ENCODE measurements around the gene PDCL2. TPM values are rescaled to one million over a fixed set of nuclear protein-coding genes. Genes with fewer than 3 reads are reported as not detected.
"Not testable (repeated sequence)": the region's sequence is repeated elsewhere in the genome, so short reads cannot be mapped to it uniquely, and the experiment has no call there.

PDCL2 gene
- total and polyA plus RNA-seq, 2 donors (not counting 1 experiment from before 2014, with no cell fraction given) = not detected

GRCh38 chr4:55588160-55588559 lies 3.9 kb downstream of the PDCL2 start:
- no peaks in the 10 kb centered on the region for H3K4me1 ChIP-seq (ENCODE audit: control insufficient read depth, extremely low read depth, insufficient read depth, low read length)

GRCh38 chr4:55582773-55583172 lies 9.3 kb downstream of the PDCL2 start:
- not testable (repeated sequence) for DNase-seq (ENCODE audit: low read depth in 2 of 2); H3K4me3 ChIP-seq (replicated peaks in 1 of 4; ENCODE audit: control extremely low read depth in 1 of 4, insufficient read depth in 1 of 4, low read depth in 3 of 4, low read length in 4 of 4); H4K20me1 ChIP-seq (ENCODE audit: control insufficient read depth, extremely low read depth, insufficient read depth, low read length); H3K27me3 ChIP-seq (ENCODE audit: control insufficient read depth, insufficient read depth, low read length); H3K4me1 ChIP-seq (ENCODE audit: control insufficient read depth, extremely low read depth, insufficient read depth, low read length); H3K4me2 ChIP-seq (ENCODE audit: extremely low read depth, insufficient read depth, low read length); H3K36me3 ChIP-seq (ENCODE audit: control insufficient read depth, insufficient read depth, low read length); H3K27ac ChIP-seq (ENCODE audit: insufficient read depth, low read length); H3K79me2 ChIP-seq (ENCODE audit: control insufficient read depth, insufficient read depth, low read length); H2AFZ ChIP-seq (ENCODE audit: low read length); H3K9ac ChIP-seq (ENCODE audit: insufficient read depth, low read length); H3K9me3 ChIP-seq (ENCODE audit: control insufficient read depth, insufficient read depth, low read depth, low read length)

More at GRCh38 chr4:55588160-55588559, 3.9 kb downstream of the PDCL2 start:
- TF ChIP-seq EZH2 (IDR thresholded peaks at IDR 0.05; ENCODE audit: low read length, missing control alignments) (no peak), CTCF (conservative IDR thresholded peaks at IDR 0.05 in 1 of 2, IDR thresholded peaks at IDR 0.05 in 1 of 2; ENCODE audit: low read depth in 1 of 2, low read length in 2 of 2) (no peak)
- Histone ChIP-seq H4K20me1 (ENCODE audit: control insufficient read depth, extremely low read depth, insufficient read depth, low read length) (no peaks in the 10 kb centered on the region), H3K4me3 (replicated peaks in 1 of 4; ENCODE audit: control extremely low read depth in 1 of 4, insufficient read depth in 1 of 4, low read depth in 3 of 4, low read length in 4 of 4) (no peak overlapping the region), H3K9ac (ENCODE audit: insufficient read depth, low read length) (no peak overlapping the region), H2AFZ (ENCODE audit: low read length) (no peak overlapping the region), H3K4me2 (ENCODE audit: extremely low read depth, insufficient read depth, low read length) (no peak overlapping the region), H3K79me2 (ENCODE audit: control insufficient read depth, insufficient read depth, low read length) (no peaks in the 10 kb centered on the region), H3K27me3 (ENCODE audit: control insufficient read depth, insufficient read depth, low read length) (no peaks in the 10 kb centered on the region), H3K27ac (ENCODE audit: insufficient read depth, low read length) (no peak overlapping the region), H3K9me3 (ENCODE audit: control insufficient read depth, insufficient read depth, low read depth, low read length) (no peaks in the 10 kb centered on the region), H3K36me3 (ENCODE audit: control insufficient read depth, insufficient read depth, low read length) (no peaks in the 10 kb centered on the region)
- no peak for DNase-seq (ENCODE audit: low read depth in 2 of 2)

- no peaks in the 10 kb centered on the region for H3K36me3 ChIP-seq (ENCODE audit: control insufficient read depth, insufficient read depth, low read length)
- no peaks in the 10 kb centered on the region for H3K9me3 ChIP-seq (ENCODE audit: control insufficient read depth, insufficient read depth, low read depth, low read length)
- no peak overlapping the region for H3K9ac ChIP-seq (ENCODE audit: insufficient read depth, low read length)
- H3K27ac ChIP-seq (ENCODE audit: insufficient read depth, low read length) = no peak overlapping the region
- H3K79me2 ChIP-seq (ENCODE audit: control insufficient read depth, insufficient read depth, low read length) = no peaks in the 10 kb centered on the region
- H3K27me3 ChIP-seq (ENCODE audit: control insufficient read depth, insufficient read depth, low read length) = no peaks in the 10 kb centered on the region
- TF ChIP-seq EZH2 (IDR thresholded peaks at IDR 0.05; ENCODE audit: low read length, missing control alignments) (no peak), CTCF (conservative IDR thresholded peaks at IDR 0.05 in 1 of 2, IDR thresholded peaks at IDR 0.05 in 1 of 2; ENCODE audit: low read depth in 1 of 2, low read length in 2 of 2) (no peak)
- H3K4me2 ChIP-seq (ENCODE audit: extremely low read depth, insufficient read depth, low read length) = no peak overlapping the region
- H2AFZ ChIP-seq (ENCODE audit: low read length) = no peak overlapping the region
- H3K4me1 ChIP-seq (ENCODE audit: control insufficient read depth, extremely low read depth, insufficient read depth, low read length) = no peaks in the 10 kb centered on the region
- H4K20me1 ChIP-seq (ENCODE audit: control insufficient read depth, extremely low read depth, insufficient read depth, low read length) = no peaks in the 10 kb centered on the region
- no peak overlapping the region for H3K4me3 ChIP-seq (replicated peaks in 1 of 4; ENCODE audit: control extremely low read depth in 1 of 4, insufficient read depth in 1 of 4, low read depth in 3 of 4, low read length in 4 of 4)
- no peak for DNase-seq (ENCODE audit: low read depth in 2 of 2)
These were observed 13.6 kb downstream of the PDCL2 start for GRCh38 chr4:55578341-55579010.
